SK-N-SH (cell line): Measurements from ENCODE around the gene MAX. TPM values are rescaled to one million over a fixed set of nuclear protein-coding genes. Genes with fewer than 3 reads are reported as not detected.

Source experiments
- CTCF ChIA-PET: fragments of 300-600, 350-600 bp; formaldehyde crosslinking; extraction: SDS; loops from one replicate; lab custom pipeline; 2021; lab: Yijun Ruan, JAX
- POLR2A ChIA-PET: fragments of 350-600 bp; sonication (Branson Sonifier 250); formaldehyde crosslinking; extraction: SDS; loops from one replicate; lab custom pipeline; 2020; ENCODE audit warnings: antibody characterized with exemption, inconsistent platforms; lab: Yijun Ruan, JAX
- DNase-seq: peaks from one replicate; pipeline ENCODE4 v3.0.0; 2012
- H2AFZ ChIP-seq: fragments of 200-600 bp; sonication (generic); 2 replicates; pipeline ENCODE4 v1.8.1; 2016; ENCODE audit warnings: antibody characterized with exemption, mild to moderate bottlenecking, low read depth
- H3F3A ChIP-seq: fragments of 200-600 bp; sonication (generic); replicated peaks from 2 replicates; pipeline ENCODE3; 2016; ENCODE audit warnings: antibody characterized with exemption, mild to moderate bottlenecking; ENCODE audit not compliant: insufficient read depth
- H3K27ac ChIP-seq, 2 experiments: fragments of 200-500 bp in 1 of 2; fragments of 200-600 bp in 1 of 2; sonication (Bioruptor generic) in 1 of 2; sonication (generic), shearing (Covaris generic) in 1 of 2; 2 replicates each; pipeline versions ENCODE4 v1.5.1 to v1.6.1; 2014 to 2016; ENCODE audit warnings: low read depth in 2 of 2, inconsistent platforms in 1 of 2, low read length in 1 of 2, mild to moderate bottlenecking in 1 of 2, mixed read lengths in 1 of 2
- H3K27me3 ChIP-seq: fragments of 200-600 bp; sonication (generic), shearing (Covaris generic); 2 replicates; pipeline ENCODE4 v1.6.1; 2016; ENCODE audit warnings: mixed run types; ENCODE audit not compliant: insufficient read depth
- H3K36me3 ChIP-seq, 2 experiments: fragments of 200-500 bp in 1 of 2; fragments of 200-600 bp in 1 of 2; sonication (Bioruptor generic) in 1 of 2; sonication (generic) in 1 of 2; replicated peaks in 1 of 2; 2 replicates each; pipeline versions ENCODE3 to v1.5.1; 2014 to 2016; ENCODE audit warnings: low read length in 1 of 2, mild to moderate bottlenecking in 1 of 2; ENCODE audit not compliant: insufficient read depth in 2 of 2, control insufficient read depth in 1 of 2
- H3K4me1 ChIP-seq, 2 experiments: fragments of 200-500 bp in 1 of 2; fragments of 200-600 bp in 1 of 2; sonication (Bioruptor generic) in 1 of 2; sonication (generic), shearing (Covaris generic) in 1 of 2; 2 replicates each; pipeline versions ENCODE4 v1.5.1 to v1.6.1; 2014 to 2016; ENCODE audit warnings: low read depth in 1 of 2, low read length in 1 of 2, mixed run types in 1 of 2; ENCODE audit not compliant: insufficient read depth in 2 of 2, control insufficient read depth in 1 of 2
- H3K4me2 ChIP-seq: fragments of 200-600 bp; sonication (generic), shearing (Covaris generic); 2 replicates; pipeline ENCODE4 v1.6.1; 2017; ENCODE audit warnings: mixed run types
- H3K4me3 ChIP-seq, 2 experiments: fragments of 200-500 bp in 1 of 2; fragments of 200-600 bp in 1 of 2; sonication (Bioruptor generic) in 1 of 2; sonication (generic), shearing (Covaris generic) in 1 of 2; 2 replicates each; pipeline versions ENCODE4 v1.5.1 to v1.8.1; 2014 to 2016; ENCODE audit warnings: low read depth in 2 of 2, inconsistent platforms in 1 of 2, low read length in 1 of 2, mild to moderate bottlenecking in 1 of 2, mixed read lengths in 1 of 2, moderate library complexity in 1 of 2
- H3K79me2 ChIP-seq: fragments of 200-600 bp; sonication (generic); 2 replicates; pipeline ENCODE4 v1.8.1; 2017; ENCODE audit warnings: mild to moderate bottlenecking; ENCODE audit not compliant: insufficient read depth
- H3K9ac ChIP-seq: fragments of 200-600 bp; sonication (generic); 2 replicates; pipeline ENCODE4 v1.6.1; 2017; ENCODE audit warnings: mixed run types
- H3K9me2 ChIP-seq: fragments of 200-600 bp; sonication (generic); 2 replicates; pipeline ENCODE4 v1.6.1; 2017; ENCODE audit warnings: mixed run types
- H3K9me3 ChIP-seq: fragments of 200-600 bp; sonication (generic); 2 replicates; pipeline ENCODE4 v1.6.1; 2017; ENCODE audit warnings: mixed run types, mild to moderate bottlenecking, moderate library complexity
- H4K20me1 ChIP-seq: fragments of 200-600 bp; sonication (generic); 2 replicates; pipeline ENCODE4 v1.6.1; 2017; ENCODE audit warnings: mild to moderate bottlenecking, mixed run types; ENCODE audit not compliant: insufficient read depth
- ELF1 ChIP-seq: IDR thresholded peaks from 2 replicates; pipeline ENCODE4 v1.4.0; 2012
- EP300 ChIP-seq, 2 experiments: IDR thresholded peaks; 2 replicates each; pipeline versions ENCODE4 v1.4.0 to v1.6.1; 2012; ENCODE audit warnings: borderline replicate concordance in 1 of 2, low read depth in 1 of 2, low read length in 1 of 2
- FOSL2 ChIP-seq: IDR thresholded peaks from 2 replicates; pipeline ENCODE4 v1.4.0; 2012; ENCODE audit warnings: low read depth, mild to moderate bottlenecking, moderate library complexity, borderline replicate concordance
- FOXJ3 ChIP-seq: sonication (generic); formaldehyde crosslinking; IDR thresholded peaks from 2 replicates; pipeline ENCODE4 v1.5.1; 2020; ENCODE audit warnings: mild to moderate bottlenecking, missing genetic modification reagents
- JUND ChIP-seq: IDR thresholded peaks from 2 replicates; pipeline ENCODE4 v1.4.0; 2012
- MEF2A ChIP-seq: IDR thresholded peaks from 2 replicates; pipeline ENCODE4 v1.4.0; 2012; ENCODE audit warnings: low read depth, borderline replicate concordance
- MXI1 ChIP-seq: IDR thresholded peaks from 2 replicates; pipeline ENCODE4 v1.6.1; 2012; ENCODE audit warnings: mild to moderate bottlenecking, low read depth, low read length, improper control_type of control experiment
- NRF1 ChIP-seq: IDR thresholded peaks from 2 replicates; pipeline ENCODE4 v1.6.1; 2012; ENCODE audit warnings: low read depth, mild to moderate bottlenecking, low read length
- PBX3 ChIP-seq: IDR thresholded peaks from 2 replicates; pipeline ENCODE4; 2012
- POLR2AphosphoS5 ChIP-seq: IDR thresholded peaks from 2 replicates; pipeline ENCODE4 v1.6.1; 2012; ENCODE audit warnings: low read depth, low read length
- RAD21 ChIP-seq: IDR thresholded peaks from 2 replicates; pipeline ENCODE4 v1.6.1; 2012; ENCODE audit warnings: mild to moderate bottlenecking, low read length
- RCOR1 ChIP-seq: fragments of 150-350 bp; IDR thresholded peaks from 2 replicates; pipeline ENCODE4 v1.6.1; 2017; ENCODE audit warnings: antibody characterized with exemption, low read length
- RXRA ChIP-seq: IDR thresholded peaks from 2 replicates; pipeline ENCODE4 v1.4.0; 2012; ENCODE audit warnings: low read depth, mild to moderate bottlenecking, borderline replicate concordance
- SIN3A ChIP-seq: IDR thresholded peaks from 2 replicates; pipeline ENCODE4 v1.6.1; 2012; ENCODE audit warnings: low read depth, mild to moderate bottlenecking, low read length, moderate library complexity, borderline replicate concordance
- TCF12 ChIP-seq: IDR thresholded peaks from 2 replicates; pipeline ENCODE4 v1.4.0; 2012
- USF2 ChIP-seq: fragments of 150-350 bp; IDR thresholded peaks from 2 replicates; pipeline ENCODE4 v1.6.1; 2017; ENCODE audit warnings: antibody characterized with exemption, low read length, low read depth, borderline replicate concordance
- YY1 ChIP-seq: IDR thresholded peaks from 2 replicates; pipeline ENCODE4 v1.4.0; 2012; ENCODE audit warnings: low read depth, mild to moderate bottlenecking
- WGBS: methylation state at CpG from one replicate; pipeline ENCODE4 v1.1.6; 2017; ENCODE audit warnings: low lambda C conversion rate; 5-methylcytosine and 5-hydroxymethylcytosine counted together
- polyA plus RNA-seq, 3 experiments: library from polyadenylated mRNA; depleted of rRNA; stranded (reverse); fragments of >200 nt; gene quantifications; 2 replicates each; pipeline ENCODE4 v1.2.3, GENCODE V29; 2012
- TF ChIP-seq, protein P1 (sequence below): IDR thresholded peaks from 2 replicates; pipeline ENCODE4 v1.4.0; 2012; ENCODE audit warnings: low read depth, borderline replicate concordance
- TF ChIP-seq, protein P2 (sequence below): IDR thresholded peaks from 2 replicates; pipeline ENCODE4 v1.6.1; 2012; ENCODE audit warnings: mild to moderate bottlenecking, low read depth, low read length, moderate library complexity
- TF ChIP-seq, protein P3 (sequence below): IDR thresholded peaks from 2 replicates; pipeline ENCODE4 v1.4.0; 2012; ENCODE audit warnings: low read depth

The MAX gene
- polyA plus RNA-seq, 1 of the 3 experiments (the other 2 are of a cell fraction): 103 TPM

GRCh38 chr14:65142429-65142828 is 40.1 kb upstream of the MAX start:
- Histone ChIP-seq H3K27ac (no peak overlapping the region), H3F3A (no peaks in the 10 kb centered on the region), H4K20me1 (no peaks in the 10 kb centered on the region), H3K4me1 (no peaks in the 10 kb centered on the region; a peak in 1 of 4 replicates), H3K27me3 (peaks cover 15% of the 10 kb centered on the region; the same call in 1 of the 2 replicates), H3K4me2 (no peak overlapping the region), H3K9me3 (no peaks in the 10 kb centered on the region), H3K9me2 (no peaks in the 10 kb centered on the region), H3K79me2 (no peaks in the 10 kb centered on the region), H3K9ac (no peak overlapping the region), H3K36me3 (no peaks in the 10 kb centered on the region), H2AFZ (no peak overlapping the region), H3K4me3 (no peak overlapping the region)
- POLR2A ChIA-PET: no interaction called here
- CTCF ChIA-PET: interaction anchor here (1.4 kb wide), 1 partner anchor 22 kb away, joined by 3 read pairs; no protein-coding TSS in a partner anchor
- WGBS: 58% methylated on average over 4 of the region's 4 CpGs
- no peak for DNase-seq
- TF ChIP-seq RAD21 (no peak), YY1 (no peak), MEF2A (no peak), TCF12 (no peak), USF2 (no peak), FOSL2 (no peak), SIN3A (no peak)
- TF ChIP-seq, protein P1, sequence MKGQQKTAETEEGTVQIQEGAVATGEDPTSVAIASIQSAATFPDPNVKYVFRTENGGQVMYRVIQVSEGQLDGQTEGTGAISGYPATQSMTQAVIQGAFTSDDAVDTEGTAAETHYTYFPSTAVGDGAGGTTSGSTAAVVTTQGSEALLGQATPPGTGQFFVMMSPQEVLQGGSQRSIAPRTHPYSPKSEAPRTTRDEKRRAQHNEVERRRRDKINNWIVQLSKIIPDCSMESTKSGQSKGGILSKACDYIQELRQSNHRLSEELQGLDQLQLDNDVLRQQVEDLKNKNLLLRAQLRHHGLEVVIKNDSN: no peak
- TF ChIP-seq, protein P2, sequence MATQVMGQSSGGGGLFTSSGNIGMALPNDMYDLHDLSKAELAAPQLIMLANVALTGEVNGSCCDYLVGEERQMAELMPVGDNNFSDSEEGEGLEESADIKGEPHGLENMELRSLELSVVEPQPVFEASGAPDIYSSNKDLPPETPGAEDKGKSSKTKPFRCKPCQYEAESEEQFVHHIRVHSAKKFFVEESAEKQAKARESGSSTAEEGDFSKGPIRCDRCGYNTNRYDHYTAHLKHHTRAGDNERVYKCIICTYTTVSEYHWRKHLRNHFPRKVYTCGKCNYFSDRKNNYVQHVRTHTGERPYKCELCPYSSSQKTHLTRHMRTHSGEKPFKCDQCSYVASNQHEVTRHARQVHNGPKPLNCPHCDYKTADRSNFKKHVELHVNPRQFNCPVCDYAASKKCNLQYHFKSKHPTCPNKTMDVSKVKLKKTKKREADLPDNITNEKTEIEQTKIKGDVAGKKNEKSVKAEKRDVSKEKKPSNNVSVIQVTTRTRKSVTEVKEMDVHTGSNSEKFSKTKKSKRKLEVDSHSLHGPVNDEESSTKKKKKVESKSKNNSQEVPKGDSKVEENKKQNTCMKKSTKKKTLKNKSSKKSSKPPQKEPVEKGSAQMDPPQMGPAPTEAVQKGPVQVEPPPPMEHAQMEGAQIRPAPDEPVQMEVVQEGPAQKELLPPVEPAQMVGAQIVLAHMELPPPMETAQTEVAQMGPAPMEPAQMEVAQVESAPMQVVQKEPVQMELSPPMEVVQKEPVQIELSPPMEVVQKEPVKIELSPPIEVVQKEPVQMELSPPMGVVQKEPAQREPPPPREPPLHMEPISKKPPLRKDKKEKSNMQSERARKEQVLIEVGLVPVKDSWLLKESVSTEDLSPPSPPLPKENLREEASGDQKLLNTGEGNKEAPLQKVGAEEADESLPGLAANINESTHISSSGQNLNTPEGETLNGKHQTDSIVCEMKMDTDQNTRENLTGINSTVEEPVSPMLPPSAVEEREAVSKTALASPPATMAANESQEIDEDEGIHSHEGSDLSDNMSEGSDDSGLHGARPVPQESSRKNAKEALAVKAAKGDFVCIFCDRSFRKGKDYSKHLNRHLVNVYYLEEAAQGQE: no peak

GRCh38 chr14:65141523-65141922 is 39.2 kb upstream of the MAX start:
- Histone ChIP-seq H3K27ac (no peak overlapping the region), H3K9me2 (no peaks in the 10 kb centered on the region), H3K4me1 (no peaks in the 10 kb centered on the region; a peak in 1 of 4 replicates), H3K9me3 (no peaks in the 10 kb centered on the region), H3K4me2 (no peak overlapping the region), H3K4me3 (no peak overlapping the region), H3K27me3 (peaks cover 15% of the 10 kb centered on the region; the same call in 1 of the 2 replicates), H3K36me3 (no peaks in the 10 kb centered on the region), H2AFZ (no peak overlapping the region), H3K79me2 (no peaks in the 10 kb centered on the region), H4K20me1 (no peaks in the 10 kb centered on the region), H3K9ac (no peak overlapping the region), H3F3A (no peaks in the 10 kb centered on the region)
- TF ChIP-seq MXI1 (no peak), FOXJ3 (CRISPR knock-in tag) (no peak), JUND (no peak), NRF1 (no peak), POLR2AphosphoS5 (no peak), PBX3 (no peak), EP300 (IDR thresholded peaks at IDR 0.05; ENCODE audit: borderline replicate concordance in 1 of 2, low read depth in 1 of 2, low read length in 1 of 2) (no peak), RCOR1 (no peak), ELF1 (no peak), RXRA (no peak)
- TF ChIP-seq, protein P3, sequence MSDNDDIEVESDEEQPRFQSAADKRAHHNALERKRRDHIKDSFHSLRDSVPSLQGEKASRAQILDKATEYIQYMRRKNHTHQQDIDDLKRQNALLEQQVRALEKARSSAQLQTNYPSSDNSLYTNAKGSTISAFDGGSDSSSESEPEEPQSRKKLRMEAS: no peak
- WGBS: 60% methylated on average over 5 of the region's 5 CpGs
- DNase-seq: no peak
- CTCF ChIA-PET: no interaction called here
- POLR2A ChIA-PET: no interaction called here
